IPS DF 19.7 (cell line): ENCODE results near the gene OR4D2.

ENCODE experiments used
- DNase-seq: peaks from one replicate; pipeline ENCODE4 v3.0.0-alpha.2; 2013; ENCODE audit warnings: low read depth, low spot score

Gene OR4D2

DNA sequence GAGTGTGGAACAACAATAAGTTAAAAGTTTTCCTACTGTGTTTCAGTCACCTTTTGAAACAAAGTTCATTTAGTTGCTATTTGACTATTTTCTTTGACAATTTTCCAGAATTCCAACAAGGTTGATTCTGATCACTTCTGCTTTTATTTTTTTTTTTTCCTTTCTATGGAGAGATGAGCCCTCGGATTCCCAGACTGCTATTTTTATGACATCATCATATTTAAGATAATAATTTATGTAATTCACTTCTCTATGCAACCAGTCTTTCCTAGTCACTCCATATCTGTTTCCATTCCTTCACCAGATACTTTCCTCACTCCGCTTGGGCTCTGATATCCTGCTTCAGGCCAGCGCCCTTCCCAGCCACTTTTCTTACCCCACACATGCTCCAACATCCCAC lies 8.1 kb downstream of the OR4D2 start:
- DNase-seq: no peak

DNA sequence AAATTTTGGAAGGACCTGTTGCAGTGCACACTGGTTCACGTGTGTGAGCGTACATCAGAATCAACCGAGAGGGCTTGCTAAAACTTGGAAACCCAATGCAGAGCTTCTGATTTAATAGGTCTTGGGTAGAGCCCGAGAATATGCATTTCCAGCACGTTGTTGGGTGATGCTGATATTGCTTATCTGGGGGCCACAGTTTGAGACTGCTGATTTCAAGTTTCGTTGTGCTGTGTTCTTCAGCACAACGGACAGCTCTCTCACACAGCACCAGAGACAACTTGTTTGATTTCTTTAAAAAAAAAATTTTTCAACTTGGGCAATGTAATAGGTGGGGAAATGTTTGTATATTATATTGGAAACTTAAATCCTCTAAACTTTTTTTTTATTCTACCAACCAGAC lies 9.4 kb downstream of the OR4D2 start:
- DNase-seq: no peak

DNA sequence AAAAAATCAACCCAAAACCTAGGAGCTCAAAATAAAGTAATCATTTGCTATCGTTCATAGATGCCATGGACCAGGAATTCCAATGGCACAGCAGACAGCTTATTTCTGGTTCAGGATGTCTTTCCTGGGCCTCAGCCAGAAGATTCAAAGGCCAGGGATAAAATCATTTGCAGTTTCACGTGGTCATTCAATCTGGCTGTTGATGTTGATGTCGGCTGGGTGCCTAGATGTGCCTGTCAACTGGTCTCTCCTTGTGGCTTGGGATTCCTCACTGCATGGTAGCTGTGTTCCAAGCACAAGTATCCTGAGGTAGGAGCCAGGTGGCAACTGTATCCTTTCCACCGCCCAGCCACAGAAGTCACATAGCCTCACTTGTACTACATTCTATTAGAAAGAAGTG lies 15.0 kb downstream of the OR4D2 start:
- no peak for DNase-seq

DNA sequence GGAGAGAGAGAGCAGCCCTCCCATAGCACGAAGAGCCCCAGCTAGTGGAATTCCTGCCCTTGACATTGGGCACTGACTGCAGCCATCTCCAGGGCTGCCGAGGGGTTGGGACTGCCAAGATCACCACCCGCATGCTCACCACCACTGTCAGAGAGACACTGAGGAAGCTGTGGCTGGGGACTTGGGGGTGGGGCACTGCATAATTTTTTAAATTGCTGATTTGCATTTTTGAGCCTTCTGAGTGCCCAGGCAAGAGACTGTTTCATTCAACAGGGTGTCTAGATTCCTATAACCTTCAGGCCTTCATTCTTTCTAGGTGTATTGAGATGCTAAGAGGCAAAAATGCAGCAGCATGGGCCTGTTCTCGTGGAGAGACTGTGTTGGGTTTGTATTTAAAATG lies 16.7 kb downstream of the OR4D2 start:
- no peak for DNase-seq

DNA sequence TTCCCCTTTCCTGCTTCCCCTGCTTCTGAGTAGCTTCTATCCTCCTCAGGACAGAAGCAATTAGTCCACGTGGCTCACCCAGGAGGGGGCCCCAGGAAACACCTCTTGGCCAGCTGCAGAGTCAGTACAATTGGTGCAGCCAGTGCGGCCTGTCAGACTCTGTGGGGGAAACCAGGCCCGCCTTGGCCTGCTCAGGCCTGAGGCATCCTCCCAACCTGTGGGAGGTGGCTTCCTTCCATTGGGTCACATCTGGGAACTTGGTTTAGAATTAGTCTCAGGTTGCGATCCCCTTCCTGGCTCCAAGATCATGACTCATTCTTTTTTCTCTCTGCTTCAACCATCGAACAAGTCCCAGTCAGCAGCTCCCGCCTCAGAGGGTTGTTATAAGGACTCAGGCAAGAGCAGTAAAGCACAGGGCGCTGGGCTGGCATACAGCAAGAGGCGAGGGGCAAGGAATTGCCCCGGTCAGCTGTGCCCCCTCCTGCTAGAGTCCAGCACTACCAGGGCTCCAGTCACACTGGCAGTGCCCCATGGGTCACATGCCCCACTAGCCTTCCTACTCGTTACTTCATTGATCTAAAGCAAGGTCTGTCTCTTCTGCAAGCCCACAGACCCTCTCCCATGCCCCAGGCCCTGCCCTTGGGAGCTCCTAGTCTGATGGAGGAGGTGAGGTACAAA lies 17.7 kb downstream of the OR4D2 start:
- peak; percentile 35 for DNase-seq

- DNase-seq: no peak
These were observed 18.4 kb downstream of the OR4D2 start for GRCh38 chr17:58184986-58185761.

GRCh38 chr17:58186591-58186990 lies 19.8 kb downstream of the OR4D2 start:
- no peak for DNase-seq

DNA sequence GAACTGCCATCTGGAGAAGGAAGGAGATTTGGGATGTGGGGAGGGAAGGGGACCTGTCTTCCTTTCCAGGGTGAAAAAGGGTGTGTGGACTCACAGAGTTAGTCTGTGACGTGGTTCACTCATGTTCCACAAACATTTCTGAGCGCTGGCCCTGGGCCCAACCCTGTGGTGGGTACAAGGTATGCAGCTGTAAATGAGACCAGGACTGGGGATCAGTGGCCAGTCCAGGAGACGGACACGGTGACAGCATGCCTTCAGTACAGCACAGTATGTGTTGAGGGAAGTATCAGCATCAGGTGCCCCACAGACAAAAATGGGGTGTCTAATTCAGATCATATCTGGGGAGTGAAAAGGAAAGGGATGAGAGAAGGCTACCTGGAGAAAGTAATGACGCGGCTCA lies 20.3 kb downstream of the OR4D2 start:
- DNase-seq: no peak

GRCh38 chr17:58187675-58188074 lies 20.9 kb downstream of the OR4D2 start:
- DNase-seq: no peak

- DNase-seq: no peak
These were observed 22.8 kb downstream of the OR4D2 start for GRCh38 chr17:58189436-58190146.

- no peak for DNase-seq
These were observed 24.6 kb downstream of the OR4D2 start for GRCh38 chr17:58191241-58191896.

DNA sequence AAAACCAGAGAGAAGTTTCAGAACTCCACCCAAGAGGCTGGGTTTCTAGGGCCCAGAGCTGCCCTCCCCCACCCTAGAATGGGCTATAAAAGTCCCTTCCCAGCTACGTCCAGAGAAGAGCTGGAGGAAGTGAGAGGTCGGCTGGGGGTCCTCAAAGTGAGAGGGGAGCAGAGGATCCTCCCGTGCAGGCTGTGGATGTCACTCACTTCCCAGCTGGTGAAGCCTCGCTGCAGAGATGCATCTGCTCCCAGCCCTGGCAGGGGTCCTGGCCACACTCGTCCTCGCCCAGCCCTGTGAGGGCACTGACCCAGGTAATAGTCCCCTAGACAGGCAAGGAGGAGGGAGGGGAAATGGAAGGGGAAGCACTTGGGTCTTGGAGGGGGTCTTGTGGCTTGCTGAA lies 25.8 kb downstream of the OR4D2 start, which contains the start of gene EPX:
Gene EPX, plus strand, starts transcription at position 115 of the 400 bp plus-strand sequence. Its CDS starts 121 bp downstream, at position 236.
- DNase-seq: no peak

DNA sequence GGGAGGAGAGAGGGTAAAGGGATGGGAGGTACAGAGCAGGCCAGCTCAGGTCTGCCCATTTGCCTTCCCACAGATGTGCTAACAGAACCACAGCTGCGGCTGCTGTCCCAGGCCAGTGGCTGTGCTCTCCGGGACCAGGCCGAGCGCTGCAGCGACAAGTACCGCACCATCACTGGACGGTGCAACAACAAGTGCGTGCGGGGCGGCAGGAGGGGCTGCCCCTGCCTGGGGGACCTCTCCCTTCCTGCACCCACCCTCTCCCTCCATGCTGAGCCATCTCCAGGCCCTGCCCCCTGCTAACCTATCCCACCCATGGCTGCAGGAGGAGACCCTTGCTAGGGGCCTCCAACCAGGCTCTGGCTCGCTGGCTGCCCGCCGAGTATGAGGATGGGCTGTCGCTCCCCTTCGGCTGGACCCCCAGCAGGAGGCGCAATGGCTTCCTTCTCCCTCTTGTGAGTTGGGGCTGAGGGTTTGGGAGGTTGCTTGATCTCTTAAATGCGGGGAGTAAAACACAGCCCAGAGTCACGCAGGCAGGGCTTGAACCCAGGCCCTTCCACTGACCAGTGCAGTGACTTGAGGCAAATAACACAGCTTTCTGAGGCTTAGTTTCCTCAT lies 27.0 kb downstream of the OR4D2 start:
- DNase-seq: no peak

GRCh38 chr17:58195518-58196123 lies 28.8 kb downstream of the OR4D2 start:
- DNase-seq: no peak

- no peak for DNase-seq
These were observed 29.8 kb downstream of the OR4D2 start for GRCh38 chr17:58196610-58197009.

DNA sequence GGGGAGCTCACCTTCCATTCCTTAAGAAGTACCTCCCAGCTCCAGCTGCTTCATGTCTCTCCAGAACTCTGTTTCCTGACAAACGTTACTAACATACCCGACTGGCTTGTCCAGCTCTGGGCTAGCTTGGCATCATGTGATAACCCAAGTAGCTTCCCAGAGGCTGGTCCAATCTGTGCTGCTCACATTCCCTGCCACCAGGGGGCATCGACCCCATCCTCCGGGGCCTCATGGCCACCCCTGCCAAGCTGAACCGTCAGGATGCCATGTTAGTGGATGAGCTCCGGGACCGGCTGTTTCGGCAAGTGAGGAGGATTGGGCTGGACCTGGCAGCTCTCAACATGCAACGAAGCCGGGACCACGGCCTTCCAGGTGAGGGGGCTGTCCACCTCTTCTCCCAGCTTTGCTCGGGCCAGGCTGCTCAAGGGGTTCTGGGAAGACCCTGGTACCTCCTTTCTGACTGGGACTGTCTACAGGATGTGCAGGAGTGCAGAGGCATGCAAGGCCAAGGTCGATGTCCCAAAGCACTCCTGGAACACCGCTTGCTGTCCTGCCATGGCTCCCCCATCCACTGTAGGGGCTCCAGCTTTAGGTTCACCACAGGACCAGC lies 33.3 kb downstream of the OR4D2 start:
- DNase-seq: peak; percentile 54

DNA sequence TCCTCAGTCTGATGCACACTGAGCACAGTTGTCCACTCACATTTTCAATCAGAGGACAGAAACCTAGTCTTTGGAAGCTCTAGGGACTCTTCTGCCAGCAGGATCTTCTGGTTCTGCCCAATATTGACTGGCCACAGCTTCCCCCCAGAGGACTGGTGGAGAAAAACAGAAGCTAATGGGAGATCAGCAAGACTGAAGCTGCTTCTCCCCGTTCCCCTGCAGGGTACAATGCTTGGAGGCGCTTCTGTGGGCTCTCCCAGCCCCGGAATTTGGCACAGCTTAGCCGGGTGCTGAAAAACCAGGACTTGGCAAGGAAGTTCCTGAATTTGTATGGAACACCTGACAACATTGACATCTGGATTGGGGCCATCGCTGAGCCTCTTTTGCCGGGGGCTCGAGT lies 36.1 kb downstream of the OR4D2 start:
- no peak for DNase-seq

- DNase-seq: no peak
These were observed 38.0 kb downstream of the OR4D2 start for GRCh38 chr17:58204796-58205195.

DNA sequence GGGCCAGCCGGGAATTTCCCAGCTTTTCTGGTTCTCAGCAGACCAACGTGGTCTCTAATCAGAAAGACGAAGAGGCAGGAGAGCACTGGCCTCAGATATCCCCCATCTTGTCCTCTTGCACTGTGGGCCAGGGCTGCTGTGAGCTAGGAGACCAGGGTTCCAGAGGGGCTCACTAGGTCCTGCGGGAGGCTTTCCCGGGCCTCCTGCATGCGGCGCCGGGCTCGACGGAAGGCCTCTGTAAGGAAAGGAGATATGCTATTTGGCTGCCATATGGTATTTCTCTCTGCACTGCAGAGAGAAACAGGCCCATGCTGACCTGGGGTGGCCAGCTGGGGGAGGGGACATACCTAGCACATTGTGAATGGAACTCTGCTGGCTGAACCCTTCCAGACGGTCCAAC lies 39.2 kb downstream of the OR4D2 start:
- DNase-seq: no peak

GRCh38 chr17:58207451-58207850 lies 40.7 kb downstream of the OR4D2 start:
- DNase-seq: no peak

GRCh38 chr17:58208344-58208743 lies 41.6 kb downstream of the OR4D2 start:
- DNase-seq: no peak
